ENCODE measurements around the gene NUMBL.

DNA sequence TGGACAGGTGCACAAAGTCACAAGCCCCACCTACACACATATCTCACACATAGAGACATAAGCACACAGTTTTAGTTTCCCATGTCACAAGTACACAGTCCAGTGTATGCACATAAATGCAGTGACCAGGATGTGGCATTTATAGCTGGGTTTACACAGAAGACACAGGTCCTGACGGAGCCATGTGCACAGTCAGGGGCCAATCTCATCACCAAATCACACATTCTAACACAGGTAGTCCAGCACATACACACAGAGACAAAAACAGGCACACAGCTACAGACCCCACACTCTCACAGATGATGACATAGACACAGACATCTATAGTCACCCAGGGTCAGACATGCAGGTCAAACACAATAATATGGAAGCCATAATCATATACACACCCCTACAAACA is 2.1 kb downstream of the NUMBL start:
- TF ChIP-seq, protein P1, sequence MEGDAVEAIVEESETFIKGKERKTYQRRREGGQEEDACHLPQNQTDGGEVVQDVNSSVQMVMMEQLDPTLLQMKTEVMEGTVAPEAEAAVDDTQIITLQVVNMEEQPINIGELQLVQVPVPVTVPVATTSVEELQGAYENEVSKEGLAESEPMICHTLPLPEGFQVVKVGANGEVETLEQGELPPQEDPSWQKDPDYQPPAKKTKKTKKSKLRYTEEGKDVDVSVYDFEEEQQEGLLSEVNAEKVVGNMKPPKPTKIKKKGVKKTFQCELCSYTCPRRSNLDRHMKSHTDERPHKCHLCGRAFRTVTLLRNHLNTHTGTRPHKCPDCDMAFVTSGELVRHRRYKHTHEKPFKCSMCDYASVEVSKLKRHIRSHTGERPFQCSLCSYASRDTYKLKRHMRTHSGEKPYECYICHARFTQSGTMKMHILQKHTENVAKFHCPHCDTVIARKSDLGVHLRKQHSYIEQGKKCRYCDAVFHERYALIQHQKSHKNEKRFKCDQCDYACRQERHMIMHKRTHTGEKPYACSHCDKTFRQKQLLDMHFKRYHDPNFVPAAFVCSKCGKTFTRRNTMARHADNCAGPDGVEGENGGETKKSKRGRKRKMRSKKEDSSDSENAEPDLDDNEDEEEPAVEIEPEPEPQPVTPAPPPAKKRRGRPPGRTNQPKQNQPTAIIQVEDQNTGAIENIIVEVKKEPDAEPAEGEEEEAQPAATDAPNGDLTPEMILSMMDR (IDR thresholded peaks at IDR 0.05), result no peak
- no peak for TF ChIP-seq POLR2A (IDR thresholded peaks at IDR 0.05)
